DND-41 (cell line): ENCODE results near the gene TIMD4.

Experiments used
- ATAC-seq: fragments of 200-7000 bp; cut with Tn5 transposase; 3 replicates; pipeline ENCODE4 v1.9.1; 2021; ENCODE audit warnings: low read depth; ENCODE audit not compliant: insufficient read depth
- DNase-seq: peaks from one replicate; pipeline ENCODE4 v3.0.0-alpha.2; 2020
- H2AFZ ChIP-seq: 2 replicates; pipeline ENCODE4 v1.6.0; 2012; ENCODE audit warnings: low read depth, low read length
- H3K27ac ChIP-seq: 2 replicates; pipeline ENCODE4 v1.5.1; 2012; ENCODE audit warnings: low read length, inconsistent platforms
- H3K27me3 ChIP-seq: fragments of 200-600 bp; sonication (generic); 2 replicates; pipeline ENCODE4 v1.6.0; 2012; ENCODE audit warnings: low read length, mild to moderate bottlenecking, inconsistent platforms; ENCODE audit not compliant: insufficient read depth, poor library complexity
- H3K36me3 ChIP-seq: 2 replicates; pipeline ENCODE4 v1.5.1; 2012; ENCODE audit warnings: low read length, inconsistent platforms; ENCODE audit not compliant: insufficient read depth
- H3K4me1 ChIP-seq: 2 replicates; pipeline ENCODE4 v1.5.1; 2012; ENCODE audit warnings: mild to moderate bottlenecking, low read length; ENCODE audit not compliant: insufficient read depth
- H3K4me2 ChIP-seq: 2 replicates; pipeline ENCODE4 v1.6.0; 2012; ENCODE audit warnings: mild to moderate bottlenecking, moderate library complexity, low read length, inconsistent platforms; ENCODE audit not compliant: insufficient read depth
- H3K4me3 ChIP-seq, 2 experiments: fragments of 200-600 bp in 1 of 2; shearing (Covaris generic) in 1 of 2; 2 replicates each; pipeline ENCODE4 v1.5.1; 2012 to 2016; ENCODE audit warnings: inconsistent platforms in 2 of 2, low read length in 2 of 2, mild to moderate bottlenecking in 2 of 2, low read depth in 1 of 2, moderate library complexity in 1 of 2
- H3K79me2 ChIP-seq: 2 replicates; pipeline ENCODE4 v1.6.0; 2012; ENCODE audit warnings: low read length, inconsistent platforms; ENCODE audit not compliant: insufficient read depth
- H3K9ac ChIP-seq: 2 replicates; pipeline ENCODE4 v1.6.0; 2012; ENCODE audit warnings: low read depth, mild to moderate bottlenecking, inconsistent platforms, low read length, moderate library complexity
- H3K9me3 ChIP-seq: 2 replicates; pipeline ENCODE4 v1.5.1; 2012; ENCODE audit warnings: low read length, moderate library complexity, mild to moderate bottlenecking, inconsistent platforms; ENCODE audit not compliant: insufficient read depth, severe bottlenecking
- H4K20me1 ChIP-seq: 2 replicates; pipeline ENCODE4 v1.6.0; 2012; ENCODE audit warnings: low read length; ENCODE audit not compliant: insufficient read depth
- EZH2 ChIP-seq: IDR thresholded peaks from 3 replicates; pipeline ENCODE4 v1.6.1; 2012; ENCODE audit warnings: borderline replicate concordance, low read depth, mild to moderate bottlenecking, moderate library complexity, low read length, inconsistent platforms; ENCODE audit not compliant: severe bottlenecking
- TF ChIP-seq, protein P1 (sequence below): IDR thresholded peaks from 2 replicates; pipeline ENCODE4 v1.5.1; 2012; ENCODE audit warnings: borderline replicate concordance, low read length, moderate library complexity, mild to moderate bottlenecking; ENCODE audit not compliant: poor library complexity, severe bottlenecking; ENCODE audit errors: extremely low read depth

TIMD4 gene

DNA sequence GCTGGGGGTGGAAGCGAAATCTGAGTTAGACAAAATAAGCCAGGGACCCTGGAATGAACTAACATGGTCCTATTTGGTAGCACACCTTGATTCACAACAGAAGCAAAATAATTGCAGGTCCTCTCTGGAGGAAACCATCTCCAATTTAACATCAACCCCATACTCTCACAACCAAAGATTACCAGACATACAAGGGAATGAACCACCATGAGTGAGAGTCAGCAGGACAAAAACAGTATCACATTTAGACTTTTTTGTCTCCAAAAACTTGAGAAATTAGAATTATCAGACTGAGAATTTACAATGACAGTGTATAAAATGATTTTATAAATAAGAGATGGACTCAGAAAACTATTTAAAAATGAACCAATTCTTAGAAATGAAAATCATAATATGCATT lies 91.8 kb downstream of the TIMD4 start:
- H2AFZ ChIP-seq = no peak overlapping the region
- TF ChIP-seq, protein P1, sequence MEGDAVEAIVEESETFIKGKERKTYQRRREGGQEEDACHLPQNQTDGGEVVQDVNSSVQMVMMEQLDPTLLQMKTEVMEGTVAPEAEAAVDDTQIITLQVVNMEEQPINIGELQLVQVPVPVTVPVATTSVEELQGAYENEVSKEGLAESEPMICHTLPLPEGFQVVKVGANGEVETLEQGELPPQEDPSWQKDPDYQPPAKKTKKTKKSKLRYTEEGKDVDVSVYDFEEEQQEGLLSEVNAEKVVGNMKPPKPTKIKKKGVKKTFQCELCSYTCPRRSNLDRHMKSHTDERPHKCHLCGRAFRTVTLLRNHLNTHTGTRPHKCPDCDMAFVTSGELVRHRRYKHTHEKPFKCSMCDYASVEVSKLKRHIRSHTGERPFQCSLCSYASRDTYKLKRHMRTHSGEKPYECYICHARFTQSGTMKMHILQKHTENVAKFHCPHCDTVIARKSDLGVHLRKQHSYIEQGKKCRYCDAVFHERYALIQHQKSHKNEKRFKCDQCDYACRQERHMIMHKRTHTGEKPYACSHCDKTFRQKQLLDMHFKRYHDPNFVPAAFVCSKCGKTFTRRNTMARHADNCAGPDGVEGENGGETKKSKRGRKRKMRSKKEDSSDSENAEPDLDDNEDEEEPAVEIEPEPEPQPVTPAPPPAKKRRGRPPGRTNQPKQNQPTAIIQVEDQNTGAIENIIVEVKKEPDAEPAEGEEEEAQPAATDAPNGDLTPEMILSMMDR = no peak
- TF ChIP-seq EZH2 = no peak
- no peaks in the 10 kb centered on the region for H3K79me2 ChIP-seq
- no peaks in the 10 kb centered on the region for H3K4me1 ChIP-seq
- H3K27me3 ChIP-seq = no peaks in the 10 kb centered on the region
- no peaks in the 10 kb centered on the region for H3K9me3 ChIP-seq
- H3K4me2 ChIP-seq = no peak overlapping the region
- H3K9ac ChIP-seq = no peak overlapping the region
- H3K36me3 ChIP-seq = no peaks in the 10 kb centered on the region
- H4K20me1 ChIP-seq = no peaks in the 10 kb centered on the region
- no peak overlapping the region for H3K27ac ChIP-seq
- H3K4me3 ChIP-seq = no peak overlapping the region
- DNase-seq = no peak
- no peak for ATAC-seq

DNA sequence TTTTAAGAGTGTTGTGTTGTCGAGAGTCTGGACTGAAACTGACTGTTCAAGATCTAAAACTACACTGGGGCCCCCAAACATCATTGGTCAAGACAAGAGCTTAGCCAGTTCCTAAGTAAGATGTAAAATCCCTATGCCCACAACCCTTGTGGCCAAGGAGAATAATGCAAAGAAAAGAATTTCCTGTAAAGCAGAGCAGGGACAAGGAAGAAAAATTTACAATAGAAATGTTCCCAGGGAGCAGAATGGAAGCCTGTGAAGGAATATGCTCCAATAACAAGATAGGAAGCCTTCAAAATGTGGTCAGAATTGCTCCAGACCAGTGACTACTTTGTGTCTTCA lies 92.6 kb downstream of the TIMD4 start:
- ATAC-seq = no peak
- Histone ChIP-seq H3K36me3 (no peaks in the 10 kb centered on the region), H3K27me3 (peaks cover 2% of the 10 kb centered on the region), H2AFZ (no peak overlapping the region), H3K4me3 (no peak overlapping the region), H4K20me1 (no peaks in the 10 kb centered on the region), H3K9me3 (no peaks in the 10 kb centered on the region), H3K27ac (no peak overlapping the region), H3K79me2 (no peaks in the 10 kb centered on the region), H3K4me2 (no peak overlapping the region), H3K9ac (no peak overlapping the region), H3K4me1 (no peaks in the 10 kb centered on the region)
- TF ChIP-seq, protein P1 = no peak
- no peak for TF ChIP-seq EZH2
- no peak for DNase-seq
